NCI-H2196 treated with DMSO at 0.1 percent for 48 hours (cell line): ENCODE data around the gene PAMR1.

Experiments used
- DNase-seq: peaks from one replicate; lab custom pipeline; 2025; ENCODE audit not compliant: unreplicated experiment; lab: John Stamatoyannopoulos, UW

The PAMR1 gene

GRCh38 chr11:35501776-35502175 lies 23.6 kb downstream of the PAMR1 start:
- no peak for DNase-seq

GRCh38 chr11:35500744-35501143 lies 24.7 kb downstream of the PAMR1 start:
- no peak for DNase-seq

GRCh38 chr11:35496416-35496815 lies 29.0 kb downstream of the PAMR1 start:
- no peak for DNase-seq

- no peak for DNase-seq
Measured at GRCh38 chr11:35494957-35495490, 30.4 kb downstream of the PAMR1 start.

DNA sequence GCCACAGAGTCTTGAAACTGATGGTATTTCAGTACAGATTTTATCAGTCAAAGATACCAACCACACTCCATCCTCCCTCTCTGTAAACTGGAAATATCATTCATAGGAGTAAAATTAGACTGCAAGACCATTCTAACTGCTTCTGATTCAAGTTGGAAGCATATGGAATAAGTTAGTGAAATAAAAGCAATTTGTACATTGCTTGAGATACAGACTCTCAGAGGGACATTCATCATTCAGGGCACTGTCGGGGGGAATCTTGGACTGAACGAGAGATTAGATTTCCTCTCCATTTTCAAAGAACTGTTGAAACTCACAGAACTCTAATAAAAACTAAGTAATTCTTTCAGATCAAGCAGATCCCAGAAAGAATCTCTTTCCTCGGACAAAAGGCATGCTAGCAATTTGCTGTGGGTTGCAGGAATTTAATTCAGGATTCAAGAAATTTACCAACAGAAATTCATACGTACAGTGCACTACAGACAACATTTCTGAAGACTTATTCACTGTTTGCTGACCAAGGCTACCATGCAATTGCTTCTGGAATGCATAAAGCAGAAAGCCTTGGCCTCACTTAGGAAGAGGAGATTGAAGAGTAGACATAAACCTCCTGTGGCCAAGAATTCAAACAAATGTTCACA lies 34.1 kb downstream of the PAMR1 start:
- no peak for DNase-seq

GRCh38 chr11:35488117-35488516 lies 37.3 kb downstream of the PAMR1 start:
- no peak for DNase-seq

DNA sequence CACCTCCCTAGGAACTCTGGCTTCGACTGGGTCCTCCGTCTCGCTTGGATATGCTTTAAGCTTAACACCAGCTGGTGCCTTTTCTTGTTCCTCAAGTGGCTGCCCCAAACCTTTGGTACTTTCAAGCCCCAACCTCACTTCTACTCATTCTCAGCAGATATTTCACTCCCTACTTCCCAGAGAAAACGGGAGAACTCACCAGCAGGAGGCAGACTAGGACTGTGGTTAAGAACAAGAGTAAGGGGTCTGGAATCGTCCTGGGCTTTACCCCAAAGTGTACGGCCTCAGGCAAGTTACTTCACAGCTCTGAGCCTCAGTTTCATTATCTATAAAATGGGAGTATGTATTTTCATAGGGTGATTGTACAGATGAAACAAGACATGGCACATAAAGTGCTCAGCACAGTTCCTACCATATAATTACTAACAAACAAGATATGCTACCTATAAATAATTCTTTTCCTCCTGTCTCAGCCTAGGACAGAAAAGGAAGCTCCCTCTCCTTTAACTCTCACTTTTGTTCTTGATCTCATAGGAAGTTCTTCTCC lies 37.8 kb downstream of the PAMR1 start:
- no peak for DNase-seq

GRCh38 chr11:35486934-35487333 lies 38.5 kb downstream of the PAMR1 start:
- no peak for DNase-seq

DNA sequence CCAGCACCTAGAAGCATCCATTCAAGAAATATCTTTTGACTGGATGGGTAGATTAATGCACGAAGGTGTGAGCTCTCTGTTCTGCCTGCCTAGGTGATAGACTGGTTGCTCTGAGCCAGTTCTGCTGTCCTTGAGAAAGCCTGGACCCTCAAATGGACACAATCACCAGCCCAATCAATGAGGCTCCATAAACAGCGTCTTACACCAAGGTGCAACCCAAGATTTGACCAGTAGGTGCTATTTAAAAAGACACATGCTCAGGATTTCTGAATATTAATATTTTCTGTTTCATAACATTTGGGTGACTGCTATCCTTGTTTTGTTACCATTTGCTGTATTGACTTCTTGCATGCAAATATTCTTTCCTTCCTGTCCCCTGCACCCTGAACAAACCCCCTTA lies 39.0 kb downstream of the PAMR1 start:
- DNase-seq = no peak

DNA sequence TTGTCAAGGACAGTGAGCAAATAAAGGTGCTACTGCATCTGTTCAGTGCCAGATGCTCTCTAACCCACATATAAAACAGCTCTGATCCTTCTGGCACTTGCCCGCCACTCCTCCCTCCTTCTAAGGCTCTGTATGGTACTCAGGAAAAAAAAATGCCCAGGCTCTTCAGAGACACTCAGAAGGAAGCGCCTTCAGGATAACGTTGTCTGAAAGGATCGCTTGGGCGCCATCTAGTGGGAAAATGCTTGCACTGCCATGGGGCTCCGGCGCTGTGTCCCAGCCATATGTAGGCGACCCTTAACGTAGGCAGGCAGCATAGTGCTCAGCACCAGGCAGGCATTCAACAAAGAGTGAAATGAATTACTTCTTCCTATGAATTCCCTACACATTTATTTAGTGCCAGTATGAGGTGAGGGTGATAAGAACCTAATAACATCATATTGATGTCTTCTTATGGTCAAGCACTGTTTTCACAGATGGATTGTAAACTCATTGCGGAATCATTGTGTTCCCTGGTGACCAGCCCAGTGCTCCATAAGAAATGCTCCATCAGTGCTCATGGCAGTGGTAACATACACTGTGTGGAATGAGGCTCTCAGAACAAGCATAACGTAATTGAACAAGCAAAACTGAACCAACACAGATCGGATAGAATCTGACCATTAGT lies 39.6 kb downstream of the PAMR1 start:
- peak; percentile 58 for DNase-seq

DNA sequence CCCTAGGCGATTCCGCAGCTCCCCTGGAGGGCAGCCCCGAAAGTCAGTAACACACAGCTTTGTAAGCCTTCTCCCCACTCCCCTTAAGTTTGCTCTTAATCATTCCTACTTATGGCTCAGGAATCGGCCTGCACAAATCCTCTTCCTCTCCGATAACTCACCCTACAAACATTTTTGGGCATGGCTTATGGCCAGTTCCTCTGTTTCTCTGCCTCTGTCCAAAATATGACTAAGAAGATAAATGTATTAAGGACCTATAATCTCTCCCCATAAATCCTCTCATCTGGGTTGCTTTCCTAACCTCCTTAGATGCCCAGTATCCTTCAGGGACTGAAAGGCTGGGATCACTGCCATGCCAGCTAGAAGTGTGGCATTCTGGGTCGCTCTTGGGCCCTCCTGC lies 41.0 kb downstream of the PAMR1 start:
- no peak for DNase-seq

GRCh38 chr11:35483131-35483820 lies 42.1 kb downstream of the PAMR1 start:
- DNase-seq = no peak

- no peak for DNase-seq
Measured at GRCh38 chr11:35479731-35480130, 45.7 kb downstream of the PAMR1 start.

DNA sequence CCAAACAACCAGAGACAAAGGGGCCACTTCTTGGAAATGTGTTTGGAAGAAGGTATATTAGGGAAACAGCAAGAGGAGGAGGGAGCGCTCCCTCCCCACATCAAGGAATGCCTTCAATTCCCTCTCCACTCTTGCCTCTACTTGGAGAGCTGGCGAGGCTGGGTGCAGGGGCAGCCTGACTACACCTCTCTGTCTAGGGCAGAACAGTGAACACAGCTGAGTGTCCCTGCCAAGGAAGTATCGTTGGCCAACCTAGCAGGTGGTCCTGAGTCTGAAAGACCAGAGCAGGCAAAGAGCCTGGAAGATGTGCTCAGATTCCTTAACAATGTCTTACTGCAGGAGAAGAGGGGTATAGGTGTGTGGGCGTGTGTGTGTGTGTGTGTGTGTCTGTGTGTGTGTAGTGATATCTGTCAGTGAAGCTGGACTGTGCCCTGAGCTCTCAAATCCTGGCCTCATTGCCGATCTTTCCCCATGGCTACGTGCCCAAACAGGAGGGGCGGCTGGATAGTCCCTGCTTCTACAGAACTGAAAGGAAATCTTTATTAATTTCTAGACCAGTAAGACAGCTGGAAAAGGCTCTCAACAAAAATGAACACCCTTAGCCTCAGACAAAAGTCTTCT lies 46.8 kb downstream of the PAMR1 start:
- DNase-seq = no peak

GRCh38 chr11:35477901-35478300 lies 47.5 kb downstream of the PAMR1 start:
- no peak for DNase-seq

DNA sequence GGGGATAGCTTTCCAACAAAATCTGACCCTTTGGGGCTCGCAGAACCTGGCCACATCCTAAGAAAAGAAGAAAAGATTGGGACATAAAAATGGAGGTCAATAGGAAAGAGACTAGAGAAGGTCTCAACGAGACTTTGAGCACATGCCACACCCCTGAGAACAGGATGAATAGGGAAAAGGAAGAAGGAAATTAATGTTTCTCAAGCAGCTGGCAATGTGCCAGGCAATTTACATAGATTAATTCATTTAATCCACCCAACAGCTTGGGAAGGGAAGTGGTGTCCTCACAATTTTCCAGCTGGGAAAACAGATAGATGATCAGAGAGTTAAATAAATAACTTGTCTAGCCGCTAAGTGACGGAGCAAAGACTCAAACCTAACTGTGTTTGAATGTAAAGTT lies 50.7 kb downstream of the PAMR1 start:
- no peak for DNase-seq

GRCh38 chr11:35473795-35474374 lies 51.5 kb downstream of the PAMR1 start:
- DNase-seq = no peak

DNA sequence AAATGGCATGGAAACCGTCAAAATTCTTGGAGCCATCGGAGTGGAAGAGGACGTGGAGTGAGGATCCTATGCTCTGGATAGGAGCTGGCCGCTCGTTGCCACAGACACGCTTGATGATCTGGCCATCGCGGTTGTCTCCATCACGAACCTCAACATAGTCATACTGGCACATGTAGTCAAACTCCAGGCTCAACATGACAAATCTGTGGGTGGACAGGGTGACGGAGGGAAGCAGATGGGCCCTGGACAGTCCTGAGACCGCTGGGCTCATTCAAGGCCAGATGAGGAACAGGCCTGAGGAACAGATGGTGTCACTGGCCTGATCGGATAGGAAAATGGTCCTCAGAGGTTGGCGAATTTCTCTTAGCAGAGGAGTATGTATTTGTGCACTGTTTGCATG lies 54.8 kb downstream of the PAMR1 start:
- no peak for DNase-seq

- no peak for DNase-seq
Measured at GRCh38 chr11:35466058-35466457, 59.4 kb downstream of the PAMR1 start.

- no peak for DNase-seq
Measured at GRCh38 chr11:35464308-35464707, 61.1 kb downstream of the PAMR1 start.

- no peak for DNase-seq
Measured at GRCh38 chr11:35463331-35463751, 62.1 kb downstream of the PAMR1 start.
